WERI-Rb-1 (cell line): Measurements from ENCODE around the gene B3GNT8.

Experiments used
- DNase-seq: peaks from one replicate; pipeline ENCODE4 v3.0.0-alpha.2; 2020
- H3K27ac ChIP-seq: fragments of 250-450 bp; sonication (Bioruptor Pico); 2 replicates; pipeline ENCODE4 v1.5.1; 2020; ENCODE audit warnings: mild to moderate bottlenecking, moderate library complexity
- H3K27me3 ChIP-seq: fragments of 250-450 bp; sonication (Bioruptor Pico); 2 replicates; pipeline ENCODE4 v1.5.1; 2021; ENCODE audit warnings: mild to moderate bottlenecking, low read depth, moderate library complexity; ENCODE audit not compliant: insufficient read depth, severe bottlenecking
- H3K36me3 ChIP-seq: fragments of 250-450 bp; sonication (Bioruptor Pico); 2 replicates; pipeline ENCODE4 v1.5.1; 2020; ENCODE audit warnings: mild to moderate bottlenecking, moderate library complexity
- H3K4me3 ChIP-seq: 2 replicates; pipeline ENCODE4 v1.5.1; 2011; ENCODE audit warnings: low read depth, mild to moderate bottlenecking, control low read depth, low read length
- H3K9me3 ChIP-seq: fragments of 250-450 bp; sonication (Bioruptor Pico); 2 replicates; pipeline ENCODE4 v1.5.1; 2021; ENCODE audit warnings: mild to moderate bottlenecking, moderate library complexity; ENCODE audit not compliant: severe bottlenecking
- TF ChIP-seq, protein P1 (sequence below): IDR thresholded peaks from 2 replicates; pipeline ENCODE4 v1.5.1; 2011; ENCODE audit warnings: low read depth, mild to moderate bottlenecking, control low read depth, inconsistent platforms, low read length

B3GNT8 gene

DNA sequence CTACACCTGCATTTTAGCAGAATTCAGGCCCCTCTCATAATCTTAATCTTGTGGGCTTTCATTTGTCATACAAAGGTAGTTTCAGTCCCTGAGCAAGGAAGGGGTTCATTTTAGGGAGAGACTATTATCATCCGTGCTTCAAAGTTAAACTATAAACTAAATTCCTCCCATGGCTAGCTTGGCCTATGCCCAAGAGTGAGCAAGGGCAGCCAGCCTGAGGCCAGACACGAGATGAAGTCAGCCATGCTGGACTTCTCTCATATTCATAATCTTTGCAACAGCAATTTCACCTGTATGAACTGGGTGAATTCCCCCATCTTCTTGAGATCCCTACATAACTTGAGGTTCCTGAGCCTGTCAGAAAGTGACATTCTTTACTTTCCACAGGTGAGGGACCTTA lies 28.8 kb upstream of the B3GNT8 start:
- no peak for DNase-seq

DNA sequence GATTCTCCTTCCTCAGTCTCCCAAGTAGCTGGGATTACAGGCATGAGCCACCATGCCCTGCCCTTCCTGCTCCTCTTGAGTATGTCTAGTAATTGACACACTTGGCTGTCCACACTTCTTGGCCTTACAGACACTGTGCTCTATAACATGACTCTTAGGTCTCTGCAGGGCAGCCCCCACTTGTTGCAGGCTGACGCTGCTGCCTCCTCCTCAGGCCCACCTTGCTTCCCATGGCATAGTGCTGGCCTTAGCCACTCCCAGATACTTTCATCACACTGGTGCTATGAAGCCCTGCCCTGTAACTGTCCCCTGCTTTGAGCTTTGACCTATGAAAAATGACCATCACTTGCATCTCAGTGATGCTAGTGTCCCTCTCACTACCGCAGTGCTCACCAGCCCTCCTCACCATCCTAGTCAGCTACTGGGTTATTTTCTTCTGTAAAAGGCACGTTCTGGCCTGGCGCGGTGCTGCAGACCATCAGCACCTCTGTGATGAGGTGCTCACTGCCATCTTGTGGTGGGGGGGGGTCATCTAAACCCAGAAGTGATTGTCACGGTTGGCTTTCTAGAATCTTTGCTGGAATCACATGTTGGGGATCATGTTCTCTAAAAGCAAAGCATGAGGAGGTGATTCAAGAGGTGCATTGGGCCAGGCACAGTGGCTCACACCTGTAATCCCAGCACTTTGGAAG lies 25.6 kb upstream of the B3GNT8 start:
- Histone ChIP-seq H3K27ac (no peak overlapping the region), H3K36me3 (no peaks in the 10 kb centered on the region), H3K9me3 (peaks cover 3% of the 10 kb centered on the region), H3K27me3 (peaks cover 44% of the 10 kb centered on the region), H3K4me3 (no peak overlapping the region)
- DNase-seq = no peak
- TF ChIP-seq, protein P1, sequence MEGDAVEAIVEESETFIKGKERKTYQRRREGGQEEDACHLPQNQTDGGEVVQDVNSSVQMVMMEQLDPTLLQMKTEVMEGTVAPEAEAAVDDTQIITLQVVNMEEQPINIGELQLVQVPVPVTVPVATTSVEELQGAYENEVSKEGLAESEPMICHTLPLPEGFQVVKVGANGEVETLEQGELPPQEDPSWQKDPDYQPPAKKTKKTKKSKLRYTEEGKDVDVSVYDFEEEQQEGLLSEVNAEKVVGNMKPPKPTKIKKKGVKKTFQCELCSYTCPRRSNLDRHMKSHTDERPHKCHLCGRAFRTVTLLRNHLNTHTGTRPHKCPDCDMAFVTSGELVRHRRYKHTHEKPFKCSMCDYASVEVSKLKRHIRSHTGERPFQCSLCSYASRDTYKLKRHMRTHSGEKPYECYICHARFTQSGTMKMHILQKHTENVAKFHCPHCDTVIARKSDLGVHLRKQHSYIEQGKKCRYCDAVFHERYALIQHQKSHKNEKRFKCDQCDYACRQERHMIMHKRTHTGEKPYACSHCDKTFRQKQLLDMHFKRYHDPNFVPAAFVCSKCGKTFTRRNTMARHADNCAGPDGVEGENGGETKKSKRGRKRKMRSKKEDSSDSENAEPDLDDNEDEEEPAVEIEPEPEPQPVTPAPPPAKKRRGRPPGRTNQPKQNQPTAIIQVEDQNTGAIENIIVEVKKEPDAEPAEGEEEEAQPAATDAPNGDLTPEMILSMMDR = no peak

More for the DNA sequence above, 28.8 kb upstream of the B3GNT8 start:
- H3K9me3 ChIP-seq = peaks cover 5% of the 10 kb centered on the region
- no peaks in the 10 kb centered on the region for H3K36me3 ChIP-seq
- TF ChIP-seq, protein P1 = no peak
- H3K27me3 ChIP-seq = peaks cover 72% of the 10 kb centered on the region
- no peak overlapping the region for H3K4me3 ChIP-seq
- H3K27ac ChIP-seq = no peak overlapping the region

DNA sequence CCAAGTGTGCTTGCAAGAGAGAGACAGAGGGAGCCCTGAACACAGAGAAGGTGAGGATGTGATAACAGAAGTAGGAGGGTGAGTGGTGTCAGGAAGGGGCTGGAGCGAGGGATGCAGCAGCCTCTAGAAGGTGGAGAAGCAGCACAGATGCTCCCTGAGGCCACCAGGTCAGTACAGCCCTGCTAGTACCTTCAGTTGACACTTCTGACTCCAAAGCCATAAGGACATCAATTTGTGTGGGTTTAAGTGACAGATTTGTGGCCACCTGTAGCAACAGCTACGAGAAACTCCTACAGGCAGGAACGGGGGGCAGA lies 22.6 kb upstream of the B3GNT8 start:
- Histone ChIP-seq H3K27ac (no peak overlapping the region), H3K4me3 (no peak overlapping the region), H3K9me3 (no peaks in the 10 kb centered on the region), H3K27me3 (peaks cover 18% of the 10 kb centered on the region), H3K36me3 (no peaks in the 10 kb centered on the region)
- TF ChIP-seq, protein P1 = no peak
- DNase-seq = no peak

DNA sequence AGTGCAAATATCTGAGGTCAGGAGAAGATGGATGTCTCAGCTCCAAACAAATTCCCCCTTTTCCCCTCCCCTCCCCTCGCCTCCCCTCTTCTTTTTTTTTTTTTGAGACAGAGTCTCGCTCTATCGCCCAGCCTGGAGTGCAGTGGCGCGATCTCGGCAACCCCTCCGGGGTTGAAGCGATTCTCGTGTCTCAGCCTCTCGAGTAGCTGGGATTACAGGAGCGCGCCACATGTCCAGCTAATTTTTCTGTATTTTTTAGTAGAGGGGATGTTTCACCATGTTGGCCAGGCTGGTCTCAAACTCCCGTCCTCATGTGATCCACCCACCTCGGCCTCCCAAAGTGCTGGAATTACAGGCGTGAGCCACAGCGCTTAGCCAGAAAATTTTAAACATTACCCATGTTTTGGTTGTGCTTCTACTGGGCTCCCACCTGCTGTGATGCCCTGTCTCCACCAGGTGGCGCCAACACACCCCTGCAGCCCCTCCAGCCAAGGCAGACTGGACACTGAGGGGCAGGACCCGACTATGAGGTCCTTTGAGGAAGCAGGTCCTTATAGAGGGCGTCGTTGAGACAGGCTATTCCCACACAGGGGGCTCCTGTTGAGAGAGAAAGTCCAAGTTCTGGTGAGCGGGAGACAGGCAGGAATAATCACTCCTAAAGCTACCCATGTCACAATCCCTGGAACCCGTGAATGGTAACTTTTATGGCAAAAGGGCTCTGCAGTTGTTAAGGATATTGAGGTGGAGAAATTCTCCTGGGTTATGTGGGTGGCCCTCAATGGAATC lies 22.1 kb upstream of the B3GNT8 start:
- Histone ChIP-seq H3K9me3 (no peaks in the 10 kb centered on the region), H3K36me3 (no peaks in the 10 kb centered on the region), H3K27me3 (peaks cover 15% of the 10 kb centered on the region), H3K4me3 (peak overlapping the region; percentile 37), H3K27ac (no peak overlapping the region)
- peak; percentile 81 for DNase-seq
- TF ChIP-seq, protein P1 = peak; percentile 78

DNA sequence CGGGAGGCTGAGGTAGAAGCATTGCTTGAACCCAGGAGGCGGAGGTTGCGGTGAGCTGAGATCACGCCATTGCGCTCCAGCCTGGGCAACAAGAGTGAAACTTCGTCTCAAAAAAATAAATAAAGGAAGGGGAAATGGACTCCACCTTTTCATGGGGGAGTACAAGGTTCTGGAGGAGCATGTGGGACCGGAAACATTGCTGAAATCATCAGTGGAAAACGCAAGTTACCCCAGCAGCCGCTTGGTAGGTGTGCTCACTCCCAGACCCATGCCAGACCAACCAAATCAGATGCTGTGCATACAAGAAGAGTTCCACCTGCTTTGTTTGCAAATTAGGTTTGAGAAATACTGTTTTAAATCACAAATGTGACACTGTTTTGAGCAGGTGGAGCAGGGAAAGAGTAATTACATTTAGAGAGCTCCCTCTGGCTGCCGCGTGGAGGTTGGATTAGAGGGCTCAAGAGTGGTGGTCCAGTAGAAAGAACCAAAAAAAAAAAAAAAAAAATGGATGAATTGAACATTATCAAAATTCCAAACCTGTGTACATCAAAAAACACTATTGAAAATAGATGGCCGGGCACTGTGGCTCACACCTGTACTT lies 20.7 kb upstream of the B3GNT8 start:
- no peaks in the 10 kb centered on the region for H3K9me3 ChIP-seq
- H3K27me3 ChIP-seq = peaks cover 6% of the 10 kb centered on the region
- TF ChIP-seq, protein P1 = no peak
- H3K27ac ChIP-seq = no peak overlapping the region
- no peaks in the 10 kb centered on the region for H3K36me3 ChIP-seq
- DNase-seq = no peak
- no peak overlapping the region for H3K4me3 ChIP-seq
